HG02642 (cell line): ENCODE data around the gene EPHA2.
"Not testable (repeated sequence)": the region's sequence is repeated elsewhere in the genome, so short reads cannot be mapped to it uniquely, and the experiment has no call there.

Experiments
- ATAC-seq: cut with Tn5 transposase; IDR thresholded peaks from one replicate; pipeline ENCODE4 v1.9.1; 2021; ENCODE audit warnings: mild to moderate bottlenecking; ENCODE audit not compliant: unreplicated experiment, poor library complexity

Gene EPHA2

GRCh38 chr1:16109571-16109970, 46.3 kb downstream of the EPHA2 start:
- no peak for ATAC-seq

- not testable (repeated sequence) for ATAC-seq
Observed at GRCh38 chr1:16107039-16107438, 48.8 kb downstream of the EPHA2 start.

- no peak for ATAC-seq
Observed at GRCh38 chr1:16101623-16102022, 54.2 kb downstream of the EPHA2 start.

- ATAC-seq: no peak
Observed at GRCh38 chr1:16099412-16099811, 56.5 kb downstream of the EPHA2 start.

- no peak for ATAC-seq
Observed at GRCh38 chr1:16095447-16095846, 60.4 kb downstream of the EPHA2 start.

- ATAC-seq: no peak
Observed at GRCh38 chr1:16094453-16095158, 61.3 kb downstream of the EPHA2 start.

- ATAC-seq: no peak
Observed at GRCh38 chr1:16093611-16094010, 62.3 kb downstream of the EPHA2 start.

GRCh38 chr1:16092923-16093511, 62.9 kb downstream of the EPHA2 start:
- no peak for ATAC-seq

- no peak for ATAC-seq
Observed at GRCh38 chr1:16092097-16092922, 63.6 kb downstream of the EPHA2 start.

GRCh38 chr1:16091296-16091695, 64.6 kb downstream of the EPHA2 start:
- ATAC-seq: no peak

GRCh38 chr1:16090076-16090826, 65.6 kb downstream of the EPHA2 start:
- ATAC-seq: no peak

GRCh38 chr1:16088996-16089395, 66.9 kb downstream of the EPHA2 start:
- no peak for ATAC-seq

GRCh38 chr1:16088351-16088911, 67.4 kb downstream of the EPHA2 start:
- ATAC-seq: no peak

GRCh38 chr1:16087733-16088132, 68.1 kb downstream of the EPHA2 start:
- no peak for ATAC-seq

- ATAC-seq: no peak
Observed at GRCh38 chr1:16085522-16085921, 70.3 kb downstream of the EPHA2 start.

GRCh38 chr1:16083486-16083885, 72.4 kb downstream of the EPHA2 start:
- no peak for ATAC-seq

GRCh38 chr1:16082283-16083038, 73.4 kb downstream of the EPHA2 start:
- ATAC-seq: no peak

- no peak for ATAC-seq
Observed at GRCh38 chr1:16081636-16082035, 74.2 kb downstream of the EPHA2 start.

GRCh38 chr1:16080422-16081150, 75.3 kb downstream of the EPHA2 start:
- no peak for ATAC-seq
